Astrocyte of the spinal cord (primary cell): ENCODE measurements around the gene PDIA2.

Experiments
- DNase-seq: peaks from one replicate; pipeline ENCODE4 v3.0.0; 2011; ENCODE audit warnings: low read depth, low spot score
- H3K4me3 ChIP-seq: 2 replicates; pipeline ENCODE4 v1.5.1; 2011; ENCODE audit warnings: low read depth, mild to moderate bottlenecking, low read length, moderate library complexity
- CTCF ChIP-seq: IDR thresholded peaks from 2 replicates; pipeline ENCODE4 v1.5.1; 2012; ENCODE audit warnings: low read depth, mild to moderate bottlenecking, low read length, inconsistent platforms
- in situ Hi-C: cut with HindIII; loops from 2 replicates; pipeline ENCODE4 v1.10.0; 2017; ENCODE audit warnings: low sequenced_read_pairs

PDIA2 gene

GRCh38 chr16:286491-287297 is 3.7 kb downstream of the PDIA2 start:
- no peak for TF ChIP-seq CTCF
- H3K4me3 ChIP-seq, result no peak overlapping the region
- in situ Hi-C loops, result no loop called here
- DNase-seq, result no peak

- no peak for TF ChIP-seq CTCF
- in situ Hi-C loops, result no loop called here
- no peak overlapping the region for H3K4me3 ChIP-seq
- DNase-seq, result no peak
Observed at GRCh38 chr16:287298-287811, 4.4 kb downstream of the PDIA2 start.

GRCh38 chr16:287981-288920 is 5.3 kb downstream of the PDIA2 start:
- no peak overlapping the region for H3K4me3 ChIP-seq
- DNase-seq, result no peak
- in situ Hi-C loops, result no loop called here
- TF ChIP-seq CTCF, result no peak

- in situ Hi-C loops, result no loop called here
- H3K4me3 ChIP-seq, result no peak overlapping the region
- DNase-seq, result no peak
- TF ChIP-seq CTCF, result no peak
Observed at GRCh38 chr16:289395-289997, 6.5 kb downstream of the PDIA2 start.

GRCh38 chr16:290015-290680 is 7.2 kb downstream of the PDIA2 start:
- no peak for DNase-seq
- in situ Hi-C loops, result no loop called here
- no peak for TF ChIP-seq CTCF
- H3K4me3 ChIP-seq, result no peak overlapping the region
